Spleen (tissue), 11 donors: ENCODE results near the gene PPP1R12B. TPM values are rescaled to one million over a fixed set of nuclear protein-coding genes. Genes with fewer than 3 reads are reported as not detected.

Source experiments
- DNase-seq: peaks from one replicate; pipeline ENCODE4 v3.0.0-alpha.2; 2020
- H3K27ac ChIP-seq, 8 donors: fragments of 200-600 bp; sonication (generic) in 7 of 8; 1 replicate in 4 of 8; 2 replicates in 4 of 8; pipeline versions ENCODE4 v1.5.0 to v1.8.0; 2016 to 2021; ENCODE audit warnings: inconsistent platforms in 4 of 8, mild to moderate bottlenecking in 4 of 8, moderate library complexity in 1 of 8
- H3K27me3 ChIP-seq, 7 donors: fragments of 200-600 bp; sonication (generic) in 6 of 7; replicated peaks in 1 of 7; 1 replicate in 4 of 7; 2 replicates in 3 of 7; pipeline versions ENCODE4 v1.5.0 to v1.8.0; 2016 to 2021; ENCODE audit warnings: inconsistent platforms in 3 of 7, mild to moderate bottlenecking in 1 of 7
- H3K36me3 ChIP-seq, 6 donors: fragments of 200-600 bp; sonication (generic) in 5 of 6; 1 replicate in 4 of 6; 2 replicates in 2 of 6; pipeline versions ENCODE4 v1.5.0 to v1.8.0; 2016 to 2021; ENCODE audit warnings: inconsistent platforms in 2 of 6
- H3K4me1 ChIP-seq, 6 donors: fragments of 200-600 bp; sonication (generic) in 5 of 6; 1 replicate in 3 of 6; 2 replicates in 3 of 6; pipeline versions ENCODE4 v1.5.0 to v1.8.0; 2016 to 2021; ENCODE audit warnings: inconsistent platforms in 3 of 6
- H3K4me3 ChIP-seq, 8 donors: fragments of 200-600 bp; sonication (generic) in 7 of 8; 1 replicate in 4 of 8; 2 replicates in 4 of 8; pipeline versions ENCODE4 v1.5.0 to v1.8.0; 2016 to 2021; ENCODE audit warnings: inconsistent platforms in 4 of 8, mild to moderate bottlenecking in 4 of 8, moderate library complexity in 2 of 8
- H3K9me3 ChIP-seq, 8 donors: fragments of 200-600 bp; sonication (generic) in 7 of 8; 1 replicate in 4 of 8; 2 replicates in 4 of 8; pipeline versions ENCODE4 v1.5.0 to v1.8.0; 2016 to 2021; ENCODE audit warnings: inconsistent platforms in 4 of 8
- POLR2A ChIP-seq, 3 donors: fragments of 450-650 bp; IDR thresholded peaks; one replicate each; pipeline ENCODE4 v1.5.1; 2017; ENCODE audit warnings: antibody characterized with exemption in 3 of 3, mild to moderate bottlenecking in 1 of 3
- POLR2AphosphoS5 ChIP-seq, 3 donors: sonication (generic); formaldehyde crosslinking; IDR thresholded peaks; one replicate each; pipeline ENCODE4 v1.5.1; 2017; ENCODE audit warnings: antibody characterized with exemption in 3 of 3
- WGBS, 5 donors: extraction: QIAGEN DNeasy Blood & Tissue Kit in 3 of 5; methylation state at CpG; one replicate each; pipeline versions ENCODE4 v1.1.5 to v1.1.7; 2013 to 2018; 5-methylcytosine and 5-hydroxymethylcytosine counted together
- intact Hi-C: fragments of 100-400 bp; cut with DNase I; formaldehyde crosslinking; loops from one replicate; pipeline ENCODE4 v1.15.0; 2023; ENCODE audit warnings: low total_unique reads
- polyA plus RNA-seq, 3 donors: library from polyadenylated mRNA; stranded (reverse); fragments of 200-250 nt; gene quantifications; one replicate each; pipeline ENCODE4 v1.2.1, GENCODE V29; 2013
- total RNA-seq, 7 donors: library from RNA; depleted of rRNA in 3 of 7; stranded (reverse); fragments of >200 nt in 3 of 7; fragmentation: NEBNext Ultra II Directional in 4 of 7; extraction: Animal tissue kit (Norgen Biotek cat#: 25700) in 4 of 7; gene quantifications; one replicate each; pipeline versions ENCODE4 v1.1.0 to v1.2.1, GENCODE V29; 2016 to 2021
- TF ChIP-seq, protein P1 (sequence below), 11 experiments: fragments of 200-600 bp in 7 of 11; fragments of 450-650 bp in 4 of 11; sonication (generic) in 4 of 11; IDR thresholded peaks in 8 of 11; conservative IDR thresholded peaks in 3 of 11; 1 replicate in 7 of 11; 2 replicates in 4 of 11; pipeline versions ENCODE4 v1.4.0 to v1.8.0; 2016 to 2021; ENCODE audit warnings: antibody characterized with exemption in 11 of 11, inconsistent platforms in 4 of 11, mild to moderate bottlenecking in 1 of 11
- donor health status: healthy with polysubstance abuse.
- donor health status: DM: no; HTN: no; CAD: no; lungs with moderate emphysema.
- donor health status: DM: no; HTN: no; CAD: no.
- donor health status: Bipolar disorder and iron deficiency.
- donor health status: healthy.
- donor health status: DM: no; HTN: no; CAD: no.
- donor health status: DM: yes; HTN: yes; CAD: no.

Gene PPP1R12B
- total and polyA plus RNA-seq, 10 donors, result 2.4 to 124 (median 73.7) TPM

DNA sequence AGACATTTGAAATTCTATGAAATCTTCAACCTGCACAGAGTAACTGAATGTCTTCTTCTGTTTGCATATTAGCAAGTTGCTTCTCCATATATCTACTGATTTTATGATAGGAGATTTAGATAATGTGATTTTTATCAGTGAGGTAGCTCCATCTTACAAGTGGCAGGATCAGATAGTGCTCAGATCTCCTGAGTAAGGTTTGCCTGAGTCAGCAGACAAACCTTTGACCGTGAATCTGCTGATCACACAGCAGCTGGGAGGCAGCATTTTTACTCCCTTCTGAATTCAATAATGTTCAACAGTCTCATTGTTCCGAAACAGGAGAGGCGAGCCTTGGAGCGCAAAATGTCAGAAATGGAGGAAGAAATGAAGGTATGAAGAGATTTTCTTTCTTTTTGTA lies 220.3 kb downstream of the PPP1R12B start:
- 87 to 95% (median 92%) methylated on average over 4 of the region's 4 CpGs for WGBS, 5 donors
- Histone ChIP-seq H3K9me3 (no peaks in the 10 kb centered on the region), H3K36me3 (peaks cover 0 to 97% (median 29%) of the 10 kb centered on the region in 6 donors), H3K4me1 (peaks cover 5 to 50% (median 29%) of the 10 kb centered on the region in 6 donors), H3K4me3 (no peak overlapping the region), H3K27ac (peak overlapping the region in 2 of 8 donors; percentile 37 to 49), H3K27me3 (no peaks in the 10 kb centered on the region)
- intact Hi-C loops, result loop anchor here (10.0 kb wide), 1 partner anchor 64 kb away; no protein-coding TSS in a partner anchor
- no peak for TF ChIP-seq POLR2AphosphoS5 (IDR thresholded peaks at IDR 0.05)
- no peak for TF ChIP-seq POLR2A (IDR thresholded peaks at IDR 0.05)
- TF ChIP-seq, protein P1, sequence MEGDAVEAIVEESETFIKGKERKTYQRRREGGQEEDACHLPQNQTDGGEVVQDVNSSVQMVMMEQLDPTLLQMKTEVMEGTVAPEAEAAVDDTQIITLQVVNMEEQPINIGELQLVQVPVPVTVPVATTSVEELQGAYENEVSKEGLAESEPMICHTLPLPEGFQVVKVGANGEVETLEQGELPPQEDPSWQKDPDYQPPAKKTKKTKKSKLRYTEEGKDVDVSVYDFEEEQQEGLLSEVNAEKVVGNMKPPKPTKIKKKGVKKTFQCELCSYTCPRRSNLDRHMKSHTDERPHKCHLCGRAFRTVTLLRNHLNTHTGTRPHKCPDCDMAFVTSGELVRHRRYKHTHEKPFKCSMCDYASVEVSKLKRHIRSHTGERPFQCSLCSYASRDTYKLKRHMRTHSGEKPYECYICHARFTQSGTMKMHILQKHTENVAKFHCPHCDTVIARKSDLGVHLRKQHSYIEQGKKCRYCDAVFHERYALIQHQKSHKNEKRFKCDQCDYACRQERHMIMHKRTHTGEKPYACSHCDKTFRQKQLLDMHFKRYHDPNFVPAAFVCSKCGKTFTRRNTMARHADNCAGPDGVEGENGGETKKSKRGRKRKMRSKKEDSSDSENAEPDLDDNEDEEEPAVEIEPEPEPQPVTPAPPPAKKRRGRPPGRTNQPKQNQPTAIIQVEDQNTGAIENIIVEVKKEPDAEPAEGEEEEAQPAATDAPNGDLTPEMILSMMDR (IDR thresholded peaks at IDR 0.05 in 8 of 11, conservative IDR thresholded peaks at IDR 0.05 in 3 of 11), result no peak
- DNase-seq, result no peak

DNA sequence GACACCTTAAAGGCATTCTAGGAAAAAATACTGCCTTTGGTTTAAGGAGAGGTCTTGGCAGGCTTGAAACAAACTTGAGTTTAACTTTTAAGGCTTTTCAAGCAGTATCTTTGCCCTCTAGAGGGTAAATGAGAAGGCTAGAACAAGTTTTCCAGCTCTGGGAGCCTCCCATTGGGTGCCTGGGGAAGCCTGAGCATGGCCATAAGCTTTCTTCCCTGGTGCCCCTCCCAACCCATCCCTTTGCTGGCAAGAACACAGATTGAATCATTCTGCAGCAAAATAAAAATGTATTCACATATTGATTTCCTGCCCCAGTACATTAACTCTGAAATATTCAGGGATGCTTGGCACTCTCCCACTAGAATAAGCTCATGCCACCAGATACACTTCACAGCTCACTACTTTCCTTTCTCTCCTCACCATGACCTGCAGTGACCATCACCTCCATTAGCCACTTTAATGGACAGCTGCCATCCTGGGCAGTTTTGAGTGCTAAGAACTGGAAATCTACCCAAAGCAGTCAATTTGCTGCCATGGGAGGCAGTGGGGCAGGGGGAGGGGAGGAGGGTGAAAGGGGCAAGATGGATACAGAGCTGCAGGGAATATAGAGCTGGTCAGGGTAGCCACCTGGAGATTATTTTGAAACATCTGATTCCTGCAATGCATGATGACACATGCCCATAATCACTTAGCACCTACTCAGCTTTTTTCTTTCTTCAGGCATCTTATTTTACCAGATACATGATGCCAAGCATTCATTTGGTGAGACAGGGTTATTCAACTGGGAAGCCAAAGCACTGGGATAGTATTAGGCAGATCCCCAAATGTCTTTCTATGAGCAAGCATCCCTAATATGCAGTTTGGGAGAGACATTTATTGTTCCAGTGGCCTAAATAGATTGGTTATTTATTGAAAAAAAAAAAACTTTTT lies 221.2 kb downstream of the PPP1R12B start:
- H3K4me3 ChIP-seq, result no peak overlapping the region
- H3K27ac ChIP-seq, result peak overlapping the region in 1 of 8 donors; percentile 49
- H3K9me3 ChIP-seq, result no peaks in the 10 kb centered on the region
- H3K4me1 ChIP-seq, result peaks cover 5 to 42% (median 27%) of the 10 kb centered on the region in 6 donors
- peaks cover 0 to 97% (median 25%) of the 10 kb centered on the region in 6 donors for H3K36me3 ChIP-seq
- TF ChIP-seq POLR2A (IDR thresholded peaks at IDR 0.05) (no peak), POLR2AphosphoS5 (IDR thresholded peaks at IDR 0.05) (no peak)
- TF ChIP-seq, protein P1 (IDR thresholded peaks at IDR 0.05 in 8 of 11, conservative IDR thresholded peaks at IDR 0.05 in 3 of 11), result no peak
- no peaks in the 10 kb centered on the region for H3K27me3 ChIP-seq
- DNase-seq, result no peak
- intact Hi-C loops, result loop anchor here (10.0 kb wide), 1 partner anchor 65 kb away; no protein-coding TSS in a partner anchor

DNA sequence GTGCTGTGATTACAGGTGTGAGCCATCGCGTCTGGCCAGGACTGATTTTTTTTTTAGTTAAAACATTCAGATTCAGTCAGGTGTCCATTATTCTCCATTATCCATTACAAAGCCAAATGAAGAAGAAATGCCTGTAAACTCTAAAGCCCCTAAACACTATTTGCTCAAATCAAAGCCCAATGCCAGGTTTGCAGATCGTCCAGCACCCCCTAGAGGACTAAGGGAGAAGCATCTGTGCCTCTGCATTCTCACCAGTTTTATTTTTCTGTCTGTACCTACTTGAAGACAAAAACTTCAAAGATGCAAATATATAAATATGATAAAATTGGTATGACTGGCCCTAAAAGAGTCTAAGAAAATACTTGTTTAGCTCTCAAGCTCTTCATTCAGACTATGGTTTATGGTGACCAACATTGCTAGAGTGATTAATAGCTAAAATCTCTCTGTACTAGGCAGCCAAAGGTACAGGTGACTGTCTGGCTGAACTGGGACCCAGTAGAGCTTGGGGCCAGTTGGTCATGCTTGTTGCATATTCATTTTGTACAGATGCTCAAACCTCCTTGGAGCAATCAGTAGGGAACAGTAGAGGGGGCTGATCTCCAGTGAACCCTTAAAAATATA lies 223.3 kb downstream of the PPP1R12B start:
- Histone ChIP-seq H3K4me3 (no peak overlapping the region), H3K9me3 (no peaks in the 10 kb centered on the region), H3K36me3 (peaks cover 0 to 93% (median 24%) of the 10 kb centered on the region in 6 donors), H3K27ac (no peak overlapping the region), H3K4me1 (peaks cover 0 to 30% (median 6%) of the 10 kb centered on the region in 6 donors), H3K27me3 (no peaks in the 10 kb centered on the region)
- TF ChIP-seq, protein P1 (IDR thresholded peaks at IDR 0.05 in 8 of 11, conservative IDR thresholded peaks at IDR 0.05 in 3 of 11), result peak; percentile 38 to 83 (median 69)
- no peak for TF ChIP-seq POLR2A (IDR thresholded peaks at IDR 0.05)
- no peak for TF ChIP-seq POLR2AphosphoS5 (IDR thresholded peaks at IDR 0.05)
- intact Hi-C loops, result no loop called here
- WGBS, 5 donors, result 63 to 67% (median 64%) methylated on average over 3 of the region's 3 CpGs
- DNase-seq, result no peak

DNA sequence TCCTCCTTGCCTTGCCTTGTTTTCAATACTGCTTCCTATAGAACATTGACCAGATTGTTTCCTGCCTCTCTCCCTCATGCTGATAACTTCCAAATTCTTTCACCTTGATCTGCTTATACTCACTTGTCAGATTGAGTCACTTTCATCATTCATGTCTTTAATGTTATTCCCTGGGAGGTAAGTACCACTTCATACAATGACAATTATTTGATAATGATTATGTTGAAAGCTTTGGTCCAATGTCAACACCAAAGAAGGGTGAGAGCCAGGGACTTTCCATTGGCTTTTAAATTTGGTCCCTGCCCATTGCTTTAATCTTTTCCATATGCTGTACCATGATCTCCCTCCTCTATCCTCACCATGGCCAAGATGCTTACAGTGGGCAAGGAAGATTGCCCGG lies 224.4 kb downstream of the PPP1R12B start:
- DNase-seq, result no peak
- Histone ChIP-seq H3K4me1 (peaks cover 0 to 29% (median 0%) of the 10 kb centered on the region in 6 donors), H3K9me3 (no peaks in the 10 kb centered on the region), H3K27me3 (no peaks in the 10 kb centered on the region), H3K27ac (no peak overlapping the region), H3K4me3 (no peak overlapping the region), H3K36me3 (peaks cover 0 to 89% (median 20%) of the 10 kb centered on the region in 6 donors)
- intact Hi-C loops, result no loop called here
- 77 to 93% (median 84%) methylated on average over 1 of the region's 1 CpG for WGBS, 5 donors
- TF ChIP-seq POLR2AphosphoS5 (IDR thresholded peaks at IDR 0.05), result no peak
- TF ChIP-seq, protein P1 (IDR thresholded peaks at IDR 0.05 in 8 of 11, conservative IDR thresholded peaks at IDR 0.05 in 3 of 11), result no peak
- TF ChIP-seq POLR2A (IDR thresholded peaks at IDR 0.05), result no peak
